Fibroblast of pulmonary artery (primary cell): Measurements from ENCODE around the gene LPIN1.

ENCODE experiments used
- DNase-seq: peaks from one replicate; pipeline ENCODE4 v3.0.0-alpha.2; 2010; ENCODE audit warnings: low read depth
- H3K4me3 ChIP-seq: replicated peaks from 2 replicates; pipeline ENCODE4 v1.5.1; 2011; ENCODE audit warnings: low read depth, mild to moderate bottlenecking, control low read depth, low read length, moderate library complexity
- TF ChIP-seq, protein P1 (sequence below): IDR thresholded peaks from 2 replicates; pipeline ENCODE4 v1.5.1; 2011; ENCODE audit warnings: mild to moderate bottlenecking, control low read depth, low read length, inconsistent platforms; ENCODE audit errors: missing control alignments

The LPIN1 gene

DNA sequence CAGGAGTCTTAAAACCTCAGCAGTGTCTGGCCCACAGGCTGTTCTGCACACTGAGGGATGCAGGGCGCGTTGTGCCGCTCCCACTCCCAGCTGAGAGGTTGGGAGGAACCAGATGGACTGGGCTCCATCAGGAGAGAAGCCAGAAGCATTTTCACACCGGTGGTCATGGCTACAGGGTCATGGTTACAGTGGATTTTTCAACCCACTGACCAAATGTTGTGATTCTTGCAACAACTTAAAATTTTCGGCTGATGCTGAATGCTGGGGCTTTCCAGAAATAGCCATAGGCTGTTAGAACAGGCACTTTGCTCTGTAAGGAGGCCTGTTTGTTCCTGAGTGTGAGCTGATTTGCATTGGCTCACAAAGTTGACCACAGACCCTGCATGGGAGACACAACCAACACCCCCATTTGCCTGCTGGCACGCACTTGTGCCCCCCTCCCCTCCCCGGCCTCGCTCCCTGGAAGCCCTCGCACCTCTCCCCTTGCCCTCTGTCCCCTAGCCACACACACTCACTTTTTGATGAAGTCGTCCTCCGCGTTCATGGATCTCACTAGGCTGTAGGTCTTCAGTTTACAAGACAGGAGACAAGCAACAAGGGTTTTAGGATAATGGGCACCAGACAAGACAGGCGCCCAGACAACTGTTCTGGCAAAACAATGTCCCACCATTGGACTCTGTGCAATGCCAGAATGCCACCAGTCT lies 3.4 kb downstream of the LPIN1 start:
- no peak overlapping the region for H3K4me3 ChIP-seq
- TF ChIP-seq, protein P1, sequence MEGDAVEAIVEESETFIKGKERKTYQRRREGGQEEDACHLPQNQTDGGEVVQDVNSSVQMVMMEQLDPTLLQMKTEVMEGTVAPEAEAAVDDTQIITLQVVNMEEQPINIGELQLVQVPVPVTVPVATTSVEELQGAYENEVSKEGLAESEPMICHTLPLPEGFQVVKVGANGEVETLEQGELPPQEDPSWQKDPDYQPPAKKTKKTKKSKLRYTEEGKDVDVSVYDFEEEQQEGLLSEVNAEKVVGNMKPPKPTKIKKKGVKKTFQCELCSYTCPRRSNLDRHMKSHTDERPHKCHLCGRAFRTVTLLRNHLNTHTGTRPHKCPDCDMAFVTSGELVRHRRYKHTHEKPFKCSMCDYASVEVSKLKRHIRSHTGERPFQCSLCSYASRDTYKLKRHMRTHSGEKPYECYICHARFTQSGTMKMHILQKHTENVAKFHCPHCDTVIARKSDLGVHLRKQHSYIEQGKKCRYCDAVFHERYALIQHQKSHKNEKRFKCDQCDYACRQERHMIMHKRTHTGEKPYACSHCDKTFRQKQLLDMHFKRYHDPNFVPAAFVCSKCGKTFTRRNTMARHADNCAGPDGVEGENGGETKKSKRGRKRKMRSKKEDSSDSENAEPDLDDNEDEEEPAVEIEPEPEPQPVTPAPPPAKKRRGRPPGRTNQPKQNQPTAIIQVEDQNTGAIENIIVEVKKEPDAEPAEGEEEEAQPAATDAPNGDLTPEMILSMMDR: no peak
- DNase-seq: no peak

GRCh38 chr2:11750422-11750821 lies 4.0 kb downstream of the LPIN1 start:
- TF ChIP-seq, protein P1: no peak
- no peak overlapping the region for H3K4me3 ChIP-seq
- DNase-seq: no peak

GRCh38 chr2:11750917-11751316 lies 4.5 kb downstream of the LPIN1 start:
- H3K4me3 ChIP-seq: no peak overlapping the region
- DNase-seq: no peak

DNA sequence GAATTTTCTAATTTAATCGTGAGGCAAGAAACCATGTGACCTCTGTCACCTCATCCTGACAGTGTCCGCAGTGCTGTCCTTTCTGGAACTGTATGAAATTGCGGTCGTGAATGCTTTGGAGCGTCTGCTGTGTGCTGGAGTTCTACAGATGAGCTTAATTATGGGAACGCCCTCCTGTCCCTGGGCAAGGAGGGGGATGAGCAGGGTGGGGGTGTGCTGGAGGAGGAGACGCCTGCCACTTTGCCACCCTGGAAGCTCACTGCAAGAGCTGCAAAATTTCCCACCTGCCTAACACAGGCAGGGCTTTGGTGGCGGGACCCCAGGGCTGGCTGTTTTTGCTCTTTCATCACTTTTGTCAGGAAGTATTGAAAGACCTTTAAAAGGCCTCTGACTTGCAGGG lies 6.5 kb downstream of the LPIN1 start:
- DNase-seq: no peak
- no peak overlapping the region for H3K4me3 ChIP-seq
- TF ChIP-seq, protein P1: no peak

More at GRCh38 chr2:11750917-11751316, 4.5 kb downstream of the LPIN1 start:
- TF ChIP-seq, protein P1: no peak

- TF ChIP-seq, protein P1: no peak
- no peak overlapping the region for H3K4me3 ChIP-seq
- no peak for DNase-seq
Measured at GRCh38 chr2:11753452-11753885, 7.0 kb downstream of the LPIN1 start.

- peak; percentile 67 for DNase-seq
- no peak overlapping the region for H3K4me3 ChIP-seq
- TF ChIP-seq, protein P1: no peak
Measured at GRCh38 chr2:11753886-11754699, 7.7 kb downstream of the LPIN1 start.
